GM12878 (cell line): ENCODE results near the gene DUOX1. TPM values are rescaled to one million over a fixed set of nuclear protein-coding genes. Genes with fewer than 3 reads are reported as not detected.

Experiments
- CEBPZ ChIP-seq: fragments of 150-350 bp; IDR thresholded peaks from 2 replicates; pipeline ENCODE4 v1.6.1; 2016; ENCODE audit warnings: low read depth, low read length
- E4F1 ChIP-seq: fragments of 450-650 bp; IDR thresholded peaks from 2 replicates; pipeline ENCODE4 v1.6.1; 2018; ENCODE audit warnings: borderline replicate concordance, mild to moderate bottlenecking; ENCODE audit not compliant: partially characterized antibody
- NFYA ChIP-seq: IDR thresholded peaks from 2 replicates; pipeline ENCODE4 v1.6.1; 2011; ENCODE audit warnings: low read depth, mild to moderate bottlenecking, low read length, improper control_type of control experiment, borderline replicate concordance
- RFX5 ChIP-seq: IDR thresholded peaks from 2 replicates; pipeline ENCODE4 v1.6.1; 2011; ENCODE audit warnings: low read depth, low read length, improper control_type of control experiment
- polyA plus RNA-seq, 11 experiments: library from polyadenylated mRNA; depleted of rRNA in 4 of 11; unstranded in 6 of 11; stranded (reverse) in 5 of 11; fragments of >200 nt; fragmentation: Nextera tagmentation in 4 of 11; fragmentation: Illumina TruSeq in 1 of 11; extraction: Ambion mirVana in 4 of 11; extraction: Trizol in 1 of 11; gene quantifications; 1 replicate in 1 of 11; 2 replicates in 10 of 11; pipeline versions ENCODE4 v1.2.1 to v1.2.3, GENCODE V29; 2011 to 2016; ENCODE audit warnings: inconsistent platforms in 2 of 11, missing spikeins in 2 of 11, low read depth in 1 of 11
- total RNA-seq, 4 experiments: library from RNA; depleted of rRNA in 3 of 4; stranded (reverse); fragments of >200 nt in 3 of 4; fragmentation: Illumina TruSeq in 1 of 4; extraction: Trizol in 1 of 4; gene quantifications; 2 replicates each; pipeline versions ENCODE4 v1.2.1 to v1.2.3, GENCODE V29; 2013 to 2021

The DUOX1 gene
- total and polyA plus RNA-seq, 10 of the 15 experiments (the other 5 are each of a cell fraction or from before 2014, with no cell fraction given) = 0.02 to 2.1 (median 0.26) TPM; not detected in 3

GRCh38 chr15:45105586-45105985, 24.2 kb upstream of the DUOX1 start (continued):
- TF ChIP-seq E4F1 = no peak
- no peak for TF ChIP-seq RFX5
- TF ChIP-seq CEBPZ = no peak
- TF ChIP-seq NFYA = no peak
- TF ChIP-seq, all 136 proteins: peak for 0
